SK-N-MC (cell line): ENCODE measurements around the gene GLS.
"Not testable (repeated sequence)": the region's sequence is repeated elsewhere in the genome, so short reads cannot be mapped to it uniquely, and the experiment has no call there.

ENCODE experiments used
- DNase-seq: peaks from one replicate; pipeline ENCODE4 v3.0.0-alpha.2; 2011; ENCODE audit warnings: low read depth, low spot score
- H3K27ac ChIP-seq: fragments of 200-600 bp; sonication (generic); 2 replicates; pipeline ENCODE4 v1.5.1; 2016; ENCODE audit warnings: mixed run types
- H3K36me3 ChIP-seq: fragments of 200-600 bp; sonication (generic); 2 replicates; pipeline ENCODE4 v1.6.1; 2017; ENCODE audit warnings: antibody characterized with exemption, low read length, mixed read lengths; ENCODE audit not compliant: insufficient read depth
- H3K4me3 ChIP-seq: fragments of 200-600 bp; sonication (generic); 2 replicates; pipeline ENCODE4 v1.5.1; 2016
- H3K9ac ChIP-seq: fragments of 200-600 bp; sonication (generic); 2 replicates; pipeline ENCODE4 v1.8.0; 2017; ENCODE audit warnings: mixed run types, mixed read lengths; ENCODE audit not compliant: insufficient read length
- H3K9me3 ChIP-seq: fragments of 200-600 bp; sonication (generic); 2 replicates; pipeline ENCODE4 v1.6.1; 2017; ENCODE audit warnings: low read depth, mild to moderate bottlenecking, antibody characterized with exemption, low read length, moderate library complexity, mixed read lengths
- EZH2 ChIP-seq: fragments of 200-600 bp; sonication (generic); IDR thresholded peaks from one replicate; pipeline ENCODE4 v1.6.1; 2017; ENCODE audit warnings: antibody characterized with exemption
- FOXP2 ChIP-seq: optimal IDR thresholded peaks from 2 replicates; pipeline ENCODE3; 2011; ENCODE audit warnings: mild to moderate bottlenecking, moderate library complexity; ENCODE audit not compliant: insufficient read depth; ENCODE audit errors: extremely low read length, control extremely low read depth
- POLR2AphosphoS5 ChIP-seq: IDR thresholded peaks from 2 replicates; pipeline ENCODE4 v1.6.1; 2012; ENCODE audit warnings: mild to moderate bottlenecking, low read depth, low read length, borderline replicate concordance

Gene GLS

GRCh38 chr2:190853531-190854383 lies 26.9 kb upstream of the GLS start:
- no peak for DNase-seq
- H3K9me3 ChIP-seq: no peaks in the 10 kb centered on the region
- no peak overlapping the region for H3K4me3 ChIP-seq
- H3K27ac ChIP-seq: no peak overlapping the region
- TF ChIP-seq FOXP2 (no peak), EZH2 (no peak), POLR2AphosphoS5 (no peak)
- H3K9ac ChIP-seq: no peak overlapping the region
- H3K36me3 ChIP-seq: no peaks in the 10 kb centered on the region

- H3K9me3 ChIP-seq: no peaks in the 10 kb centered on the region
- H3K4me3 ChIP-seq: no peak overlapping the region
- H3K36me3 ChIP-seq: no peaks in the 10 kb centered on the region
- H3K27ac ChIP-seq: no peak overlapping the region
- no peak for TF ChIP-seq EZH2
- TF ChIP-seq POLR2AphosphoS5: no peak
- no peak for TF ChIP-seq FOXP2
- DNase-seq: no peak
- no peak overlapping the region for H3K9ac ChIP-seq
Measured at GRCh38 chr2:190854726-190855125, 25.9 kb upstream of the GLS start.

GRCh38 chr2:190855245-190855644 lies 25.4 kb upstream of the GLS start:
- Histone ChIP-seq H3K9ac (no peak overlapping the region), H3K27ac (no peak overlapping the region), H3K4me3 (no peak overlapping the region), H3K9me3 (no peaks in the 10 kb centered on the region), H3K36me3 (no peaks in the 10 kb centered on the region)
- TF ChIP-seq POLR2AphosphoS5 (no peak), FOXP2 (no peak), EZH2 (no peak)
- DNase-seq: no peak

- H3K9ac ChIP-seq: no peak overlapping the region
- H3K4me3 ChIP-seq: no peak overlapping the region
- H3K36me3 ChIP-seq: no peaks in the 10 kb centered on the region
- 0 out of 2 replicates have a peak, but pooled peaks cover 2% of the 10 kb centered on the region for H3K9me3 ChIP-seq
- no peak overlapping the region for H3K27ac ChIP-seq
- no peak for DNase-seq
- TF ChIP-seq FOXP2 (no peak), POLR2AphosphoS5 (no peak), EZH2 (no peak)
Measured at GRCh38 chr2:190856985-190857384, 23.6 kb upstream of the GLS start.

- H3K9ac ChIP-seq: peak overlapping the region; percentile 8
- no peak for TF ChIP-seq POLR2AphosphoS5
- no peak for TF ChIP-seq EZH2
- no peak for TF ChIP-seq FOXP2
- peak overlapping the region; percentile 95 for H3K27ac ChIP-seq
- DNase-seq: no peak
- peak overlapping the region; percentile 58 for H3K4me3 ChIP-seq
- H3K36me3 ChIP-seq: no peaks in the 10 kb centered on the region
- H3K9me3 ChIP-seq: 0 out of 2 replicates have a peak, but pooled peaks cover 4% of the 10 kb centered on the region
Measured at GRCh38 chr2:190858817-190859216, 21.8 kb upstream of the GLS start.

GRCh38 chr2:190859347-190860297 lies 21.0 kb upstream of the GLS start:
- DNase-seq: no peak
- 0 out of 2 replicates have a peak, but pooled peaks cover 4% of the 10 kb centered on the region for H3K9me3 ChIP-seq
- TF ChIP-seq EZH2: no peak
- TF ChIP-seq FOXP2: no peak
- TF ChIP-seq POLR2AphosphoS5: no peak
- peak overlapping the region; percentile 17 for H3K9ac ChIP-seq
- H3K27ac ChIP-seq: peak overlapping the region; percentile 95
- no peaks in the 10 kb centered on the region for H3K36me3 ChIP-seq
- peak overlapping the region; percentile 58 for H3K4me3 ChIP-seq

- peak; percentile 93 for DNase-seq
- Histone ChIP-seq H3K4me3 (peak overlapping the region; percentile 54), H3K27ac (peak overlapping the region; percentile 95), H3K9ac (peak overlapping the region; percentile 17), H3K36me3 (no peaks in the 10 kb centered on the region), H3K9me3 (0 out of 2 replicates have a peak, but pooled peaks cover 4% of the 10 kb centered on the region)
- no peak for TF ChIP-seq EZH2
- TF ChIP-seq POLR2AphosphoS5: peak; percentile 26; the same call in 1 of the 2 replicates
Measured at GRCh38 chr2:190860985-190861680, 19.5 kb upstream of the GLS start.

GRCh38 chr2:190862128-190862527 lies 18.5 kb upstream of the GLS start:
- peak overlapping the region; percentile 95 for H3K27ac ChIP-seq

More at GRCh38 chr2:190862128-190862527, 18.5 kb upstream of the GLS start:
- H3K9ac ChIP-seq, H3K9me3 ChIP-seq, H3K36me3 ChIP-seq, DNase-seq, H3K4me3 ChIP-seq: not testable (repeated sequence)
